Medulla oblongata (tissue), 1 donor: ENCODE data around the gene AIFM3.
"Not testable (repeated sequence)": the region's sequence is repeated elsewhere in the genome, so short reads cannot be mapped to it uniquely, and the experiment has no call there.

Experiments used
- DNase-seq: peaks from one replicate; pipeline ENCODE4 v3.0.0-alpha.2; 2015; ENCODE audit errors: extremely low spot score

AIFM3 gene

GRCh38 chr22:20959578-20960461 lies 7.2 kb upstream of the AIFM3 start:
- DNase-seq: no peak

DNA sequence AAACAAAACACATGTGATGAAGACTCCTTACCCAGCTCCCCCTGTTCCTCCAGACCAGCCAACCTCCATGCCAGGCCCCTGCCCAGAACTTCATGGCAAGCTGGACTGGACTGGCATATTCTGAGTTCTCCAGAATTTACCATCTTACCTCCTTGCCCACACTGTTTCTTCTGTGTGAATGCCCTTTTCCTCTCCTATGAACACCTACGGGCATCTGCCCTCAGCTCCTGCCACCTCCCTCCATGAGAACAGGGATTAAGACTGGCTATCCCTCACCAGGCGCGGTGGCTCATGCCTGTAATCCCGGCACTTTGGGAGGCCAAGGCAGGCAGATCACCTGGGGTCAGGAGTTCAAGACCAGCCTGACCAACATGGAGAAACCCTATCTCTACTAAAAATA lies 6.4 kb upstream of the AIFM3 start:
- no peak for DNase-seq

GRCh38 chr22:20962491-20962945 lies 4.5 kb upstream of the AIFM3 start:
- DNase-seq: no peak

- no peak for DNase-seq
Observed at GRCh38 chr22:20963201-20964052, 3.6 kb upstream of the AIFM3 start.

GRCh38 chr22:20964090-20964798 lies 2.8 kb upstream of the AIFM3 start:
- no peak for DNase-seq

DNA sequence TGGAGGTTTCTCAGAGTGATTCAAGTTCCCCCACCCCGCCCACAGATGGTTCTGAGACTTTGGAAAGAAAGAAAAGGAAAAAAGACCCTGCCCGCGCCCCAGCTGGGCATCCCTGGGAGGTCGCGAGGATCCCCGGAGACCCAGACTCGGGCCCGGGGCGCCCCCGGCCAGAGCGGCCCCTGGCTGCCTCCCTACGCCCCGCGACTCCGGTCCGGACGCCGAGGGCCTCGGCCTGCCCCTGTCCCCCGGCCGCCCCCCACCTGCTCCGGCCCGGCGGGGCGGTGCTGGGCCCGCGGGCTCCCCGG lies 2.3 kb upstream of the AIFM3 start:
- DNase-seq: no peak

GRCh38 chr22:20965104-20965887 lies 1.8 kb upstream of the AIFM3 start:
- no peak for DNase-seq

DNA sequence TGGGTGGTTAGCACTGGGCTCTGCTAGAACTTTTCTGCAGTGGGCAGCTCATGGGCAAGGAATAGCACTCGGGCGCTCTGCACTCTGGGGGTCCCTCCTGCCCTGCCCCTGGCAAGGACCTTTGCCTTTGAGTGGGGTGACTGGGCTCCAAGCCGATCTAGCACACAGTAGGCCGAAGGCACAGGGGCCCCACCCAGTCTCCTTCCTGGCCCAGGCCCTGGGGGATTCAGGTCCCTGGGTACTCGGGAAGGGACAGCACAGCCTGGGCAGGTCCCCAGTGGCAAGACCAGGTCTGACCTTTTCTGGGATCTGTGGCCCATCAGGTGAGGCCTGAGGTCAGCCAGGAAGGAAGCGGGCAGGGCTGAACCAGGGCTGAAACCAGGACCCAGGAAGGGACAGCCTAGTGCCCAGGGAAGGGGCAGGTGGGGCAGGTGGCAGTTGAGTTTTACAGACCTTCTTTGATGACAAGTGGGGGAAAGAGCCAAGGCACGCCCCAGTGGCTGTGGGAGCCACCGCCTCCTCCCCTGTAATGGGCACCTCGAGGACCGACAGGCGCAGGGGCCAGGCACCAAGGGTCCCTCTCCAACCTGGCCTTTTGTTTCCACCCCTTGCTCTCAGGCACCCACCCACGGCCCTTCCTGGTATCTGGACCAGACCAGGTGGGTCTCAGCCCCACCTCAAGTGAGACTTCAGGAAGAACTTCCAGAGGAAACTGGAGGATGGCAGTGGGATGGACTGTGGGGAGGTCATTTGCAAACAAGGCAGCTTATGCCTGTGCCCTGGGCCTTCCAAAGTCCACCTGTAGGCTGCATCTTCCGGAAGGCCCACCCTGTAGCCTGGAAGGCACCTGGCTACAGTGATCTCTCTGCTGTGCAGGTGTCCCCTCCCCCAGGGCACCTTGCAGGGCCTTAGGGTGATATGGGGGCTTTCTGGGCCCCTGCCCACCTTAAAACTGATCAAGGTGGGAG lies 883 bp upstream of the AIFM3 start:
- DNase-seq: no peak

GRCh38 chr22:20967697-20968211 lies 699 bp downstream of the AIFM3 start:
- DNase-seq: no peak

GRCh38 chr22:20968281-20968977 lies 1.4 kb downstream of the AIFM3 start:
- no peak for DNase-seq

GRCh38 chr22:20970939-20971657 lies 4.0 kb downstream of the AIFM3 start:
- DNase-seq: no peak

DNA sequence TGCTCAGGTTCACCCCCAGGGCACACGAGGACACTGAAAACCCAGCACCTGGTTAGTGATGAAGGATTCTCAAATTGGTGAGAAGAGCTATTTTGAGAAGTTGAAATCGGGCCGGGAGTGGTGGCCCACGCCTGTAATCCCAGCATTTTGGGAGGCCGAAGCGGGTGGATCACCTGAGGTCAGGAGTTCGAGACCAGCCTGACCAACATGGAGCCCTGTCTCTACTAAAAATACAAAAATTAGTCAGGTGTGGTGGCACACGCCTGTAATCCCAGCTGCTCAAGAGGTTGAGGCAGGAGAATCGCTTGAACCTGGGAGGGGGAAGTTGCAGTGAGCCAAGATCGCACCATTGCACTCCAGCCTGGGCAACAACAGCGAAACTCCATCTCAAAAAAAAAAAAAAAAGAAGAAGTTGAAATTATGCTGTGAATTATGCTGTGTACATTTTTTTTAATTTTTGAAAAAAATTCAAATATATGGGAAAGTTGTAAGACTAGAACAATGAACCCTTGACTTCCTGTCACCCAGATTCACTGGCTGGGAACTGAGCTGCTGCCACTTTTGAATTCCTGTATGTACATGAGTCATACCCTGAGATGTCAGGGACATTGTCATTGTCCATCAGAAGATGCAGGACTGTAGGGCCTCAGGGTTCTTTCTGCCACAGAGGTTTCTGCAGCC lies 5.1 kb downstream of the AIFM3 start:
- not testable (repeated sequence) for DNase-seq

GRCh38 chr22:20972933-20973577 lies 6.0 kb downstream of the AIFM3 start:
- DNase-seq: no peak

GRCh38 chr22:20973634-20974286 lies 6.7 kb downstream of the AIFM3 start:
- no peak for DNase-seq

GRCh38 chr22:20974336-20974955 lies 7.4 kb downstream of the AIFM3 start:
- DNase-seq: no peak

GRCh38 chr22:20975541-20976290 lies 8.7 kb downstream of the AIFM3 start:
- DNase-seq: no peak
